NCI-H1694 (cell line): ENCODE data around the gene LRRIQ4.

Experiments
- DNase-seq: peaks from one replicate; lab custom pipeline; 2025; lab: John Stamatoyannopoulos, UW

The LRRIQ4 gene

GRCh38 chr3:169855514-169855913 is 42.8 kb downstream of the LRRIQ4 start:
- DNase-seq = no peak

- no peak for DNase-seq
These were observed 45.1 kb downstream of the LRRIQ4 start for GRCh38 chr3:169857811-169858210.

- DNase-seq = no peak
These were observed 49.2 kb downstream of the LRRIQ4 start for GRCh38 chr3:169861871-169862270.

GRCh38 chr3:169863458-169863899 is 50.8 kb downstream of the LRRIQ4 start:
- DNase-seq = peak; percentile 79

GRCh38 chr3:169864270-169864669 is 51.6 kb downstream of the LRRIQ4 start:
- DNase-seq = no peak

- no peak for DNase-seq
These were observed 52.6 kb downstream of the LRRIQ4 start for GRCh38 chr3:169865176-169865767.

GRCh38 chr3:169867584-169868210 is 55.0 kb downstream of the LRRIQ4 start:
- DNase-seq = no peak

- no peak for DNase-seq
These were observed 55.7 kb downstream of the LRRIQ4 start for GRCh38 chr3:169868369-169868768.

- no peak for DNase-seq
These were observed 57.0 kb downstream of the LRRIQ4 start, which contains the start of gene LRRC31 for GRCh38 chr3:169869484-169870220. Gene LRRC31, minus strand, starts transcription at chr3:169869935. Its CDS starts 128 bp downstream, at chr3:169869807.

GRCh38 chr3:169871129-169871886 is 58.6 kb downstream of the LRRIQ4 start:
- no peak for DNase-seq

GRCh38 chr3:169879013-169879557 is 66.4 kb downstream of the LRRIQ4 start:
- DNase-seq = no peak

GRCh38 chr3:169879845-169880575 is 67.3 kb downstream of the LRRIQ4 start:
- no peak for DNase-seq

GRCh38 chr3:169880576-169881250 is 68.0 kb downstream of the LRRIQ4 start:
- no peak for DNase-seq

GRCh38 chr3:169886671-169887070 is 74.0 kb downstream of the LRRIQ4 start:
- DNase-seq = no peak
